ENCODE measurements around the gene PARS2.

PARS2 gene

GRCh38 chr1:54764133-54764921 is at the start of gene PARS2:
TSS of gene PARS2 (minus strand) at chr1:54764523. CDS start at chr1:54759161, 5,362 bp downstream.
- peak; percentile 88 to 99 (median 94) for DNase-seq
- intact Hi-C loops (cut with DNase I) = loop anchor here (2.0 to 10.0 kb wide), 3 partner anchors 48 to 927 kb away; partner anchors contain the start of genes DHCR24 and NDC1

- intact Hi-C loops (cut with DNase I) = loop anchor here (10.0 kb wide), 1 partner anchor 739 kb away; no protein-coding TSS in a partner anchor
- no peak for DNase-seq
Observed at GRCh38 chr1:54814126-54814498, 49.8 kb upstream of the PARS2 start.

GRCh38 chr1:54813485-54814125 is 49.3 kb upstream of the PARS2 start:
- intact Hi-C loops (cut with DNase I) = loop anchor here (10.0 kb wide), 1 partner anchor 739 kb away; no protein-coding TSS in a partner anchor
- no peak for DNase-seq

- intact Hi-C loops (cut with DNase I) = loop anchor here (10.0 kb wide), 1 partner anchor 738 kb away; no protein-coding TSS in a partner anchor
- DNase-seq = no peak
Observed at GRCh38 chr1:54812801-54813484, 48.6 kb upstream of the PARS2 start.

GRCh38 chr1:54811739-54812655 is 47.7 kb upstream of the PARS2 start:
- no peak for DNase-seq
- intact Hi-C loops (cut with DNase I) = loop anchor here (2.0 to 10.0 kb wide), 2 partner anchors 139 to 737 kb away; no protein-coding TSS in a partner anchor

- no peak for DNase-seq
- intact Hi-C loops (cut with DNase I) = loop anchor here (2.0 to 10.0 kb wide), 2 partner anchors 138 to 736 kb away; no protein-coding TSS in a partner anchor
Observed at GRCh38 chr1:54811066-54811465, 46.7 kb upstream of the PARS2 start.

- DNase-seq = peak; percentile 40 to 95 (median 72)
- intact Hi-C loops (cut with DNase I) = loop anchor here (2.0 to 10.0 kb wide), 2 partner anchors 138 to 736 kb away; no protein-coding TSS in a partner anchor
Observed at GRCh38 chr1:54810153-54810942, 46.0 kb upstream of the PARS2 start.

- intact Hi-C loops (cut with DNase I) = loop anchor here (2.0 to 10.0 kb wide), 2 partner anchors 137 to 735 kb away; no protein-coding TSS in a partner anchor
Observed at GRCh38 chr1:54809496-54810074, 45.3 kb upstream of the PARS2 start.

GRCh38 chr1:54808443-54809207 is 44.3 kb upstream of the PARS2 start:
- intact Hi-C loops (cut with DNase I) = no loop called here
- DNase-seq = no peak

More at GRCh38 chr1:54809496-54810074, 45.3 kb upstream of the PARS2 start:
- DNase-seq = peak in 1 of 10 donors; percentile 20

- DNase-seq = no peak
- intact Hi-C loops (cut with DNase I) = no loop called here
Observed at GRCh38 chr1:54807756-54808155, 43.4 kb upstream of the PARS2 start.

- intact Hi-C loops (cut with DNase I) = no loop called here
- no peak for DNase-seq
Observed at GRCh38 chr1:54806931-54807611, 42.7 kb upstream of the PARS2 start.

GRCh38 chr1:54805981-54806381 is 41.7 kb upstream of the PARS2 start:
- peak in 2 of 10 donors; percentile 84 to 90 for DNase-seq
- intact Hi-C loops (cut with DNase I) = no loop called here

GRCh38 chr1:54805466-54805865 is 41.1 kb upstream of the PARS2 start:
- DNase-seq = no peak

GRCh38 chr1:54804471-54805132 is 40.3 kb upstream of the PARS2 start:
- intact Hi-C loops (cut with DNase I) = no loop called here
- no peak for DNase-seq

More at GRCh38 chr1:54805466-54805865, 41.1 kb upstream of the PARS2 start:
- intact Hi-C loops (cut with DNase I) = no loop called here

GRCh38 chr1:54803761-54804470 is 39.6 kb upstream of the PARS2 start:
- DNase-seq = no peak
- intact Hi-C loops (cut with DNase I) = no loop called here
